Endothelial cell (in vitro differentiated cells): Measurements from ENCODE around the gene RIPK3. TPM values are rescaled to one million over a fixed set of nuclear protein-coding genes. Genes with fewer than 3 reads are reported as not detected.
"Not testable (repeated sequence)": the region's sequence is repeated elsewhere in the genome, so short reads cannot be mapped to it uniquely, and the experiment has no call there.

Experiments used
- DNase-seq: peaks from one replicate; pipeline ENCODE4 v3.0.0; 2021; ENCODE audit warnings: low spot score
- H3K27ac Mint-ChIP-seq: one replicate; pipeline ENCODE4 v1.8.0; 2021; ENCODE audit warnings: mixed read lengths, inconsistent platforms; ENCODE audit not compliant: unreplicated experiment
- H3K27me3 Mint-ChIP-seq: one replicate; pipeline ENCODE4 v1.8.0; 2021; ENCODE audit warnings: mild to moderate bottlenecking, moderate library complexity, mixed read lengths, inconsistent platforms; ENCODE audit not compliant: unreplicated experiment
- H3K36me3 Mint-ChIP-seq: one replicate; pipeline ENCODE4 v1.8.0; 2021; ENCODE audit warnings: mild to moderate bottlenecking, low read depth, mixed read lengths, inconsistent platforms; ENCODE audit not compliant: unreplicated experiment
- H3K4me1 Mint-ChIP-seq: one replicate; pipeline ENCODE4 v1.8.0; 2021; ENCODE audit warnings: mild to moderate bottlenecking, mixed read lengths, inconsistent platforms; ENCODE audit not compliant: unreplicated experiment
- H3K4me3 Mint-ChIP-seq: one replicate; pipeline ENCODE4 v1.8.0; 2021; ENCODE audit warnings: mild to moderate bottlenecking, mixed read lengths, inconsistent platforms; ENCODE audit not compliant: unreplicated experiment
- H3K9me3 Mint-ChIP-seq: one replicate; pipeline ENCODE4 v1.8.0; 2021; ENCODE audit warnings: mixed read lengths, inconsistent platforms; ENCODE audit not compliant: unreplicated experiment
- CTCF ChIP-seq: fragments of 200-600 bp; sonication (generic); IDR thresholded peaks from one replicate; pipeline ENCODE4 v1.5.0; 2021; ENCODE audit warnings: antibody characterized with exemption; ENCODE audit not compliant: unreplicated experiment
- total RNA-seq: library from RNA; stranded (reverse); fragmentation: NEBNext Ultra II Directional; extraction: Animal tissue kit (Norgen Biotek cat#: 25700); gene quantifications from one replicate; pipeline ENCODE4 v1.2.1, GENCODE V29; 2021; ENCODE audit not compliant: unreplicated experiment

The RIPK3 gene
- total RNA-seq, 1 donor from 2014 or later: 2.6 TPM

GRCh38 chr14:24331731-24332267 lies 8.0 kb downstream of the RIPK3 start:
- peak overlapping the region; percentile 68 for H3K4me3 Mint-ChIP-seq
- H3K27ac Mint-ChIP-seq: no peak overlapping the region

DNA sequence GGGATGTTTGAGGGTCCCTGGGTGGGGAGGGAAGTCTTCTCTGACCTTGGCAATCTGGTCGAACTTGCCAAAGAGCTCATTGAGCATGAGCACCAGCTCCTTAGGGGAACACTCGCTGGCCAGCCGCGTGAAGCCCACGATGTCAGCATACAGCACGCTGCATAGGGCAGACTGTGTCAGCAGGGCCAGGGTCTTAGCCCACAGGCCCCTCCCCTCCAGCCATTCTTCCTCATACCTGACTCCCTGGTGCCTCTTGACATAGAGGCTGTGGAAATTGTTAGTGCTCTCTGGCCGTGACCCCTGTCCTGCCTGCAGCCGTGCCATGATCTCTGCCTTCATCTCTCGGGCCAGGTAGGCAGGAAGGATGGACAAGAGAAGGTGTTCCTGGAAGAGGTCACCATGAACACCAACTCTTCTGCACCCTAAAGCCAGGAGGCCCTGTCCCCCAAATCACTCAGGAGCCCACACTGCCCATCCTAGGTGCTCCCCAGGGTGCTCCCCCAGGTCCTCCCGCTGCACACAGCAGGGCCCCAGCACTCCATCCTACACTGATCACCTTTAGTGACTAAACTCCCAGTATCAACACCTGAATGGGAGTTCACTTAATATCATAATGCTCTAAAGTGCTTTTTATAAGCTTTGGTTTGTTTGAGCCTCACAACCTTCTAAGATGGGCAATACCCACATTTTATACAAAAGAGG lies 8.7 kb downstream of the RIPK3 start:
- Mint-ChIP-seq H3K36me3 (peaks cover 23% of the 10 kb centered on the region), H3K4me1 (peaks cover 45% of the 10 kb centered on the region), H3K4me3 (no peak overlapping the region), H3K9me3 (no peaks in the 10 kb centered on the region), H3K27ac (no peak overlapping the region), H3K27me3 (peaks cover 22% of the 10 kb centered on the region)
- TF ChIP-seq CTCF: no peak
- DNase-seq: no peak

More at GRCh38 chr14:24331731-24332267, 8.0 kb downstream of the RIPK3 start:
- no peaks in the 10 kb centered on the region for H3K9me3 Mint-ChIP-seq
- H3K36me3 Mint-ChIP-seq: peaks cover 20% of the 10 kb centered on the region
- no peak for TF ChIP-seq CTCF
- H3K4me1 Mint-ChIP-seq: peaks cover 46% of the 10 kb centered on the region
- H3K27me3 Mint-ChIP-seq: peaks cover 27% of the 10 kb centered on the region
- no peak for DNase-seq

- no peaks in the 10 kb centered on the region for H3K9me3 Mint-ChIP-seq
- no peak for DNase-seq
- H3K27me3 Mint-ChIP-seq: peaks cover 18% of the 10 kb centered on the region
- TF ChIP-seq CTCF: no peak
- no peak overlapping the region for H3K27ac Mint-ChIP-seq
- H3K4me1 Mint-ChIP-seq: peaks cover 33% of the 10 kb centered on the region
- peaks cover 28% of the 10 kb centered on the region for H3K36me3 Mint-ChIP-seq
- no peak overlapping the region for H3K4me3 Mint-ChIP-seq
Measured at GRCh38 chr14:24329736-24330135, 10.1 kb downstream of the RIPK3 start.

GRCh38 chr14:24329073-24329663 lies 10.6 kb downstream of the RIPK3 start:
- no peak overlapping the region for H3K27ac Mint-ChIP-seq
- H3K4me3 Mint-ChIP-seq: no peak overlapping the region
- H3K9me3 Mint-ChIP-seq: no peaks in the 10 kb centered on the region
- TF ChIP-seq CTCF: no peak
- peaks cover 31% of the 10 kb centered on the region for H3K36me3 Mint-ChIP-seq
- H3K27me3 Mint-ChIP-seq: peaks cover 15% of the 10 kb centered on the region
- no peak for DNase-seq
- H3K4me1 Mint-ChIP-seq: peaks cover 33% of the 10 kb centered on the region

- H3K9me3 Mint-ChIP-seq, H3K4me3 Mint-ChIP-seq: not testable (repeated sequence)
- peak; percentile 52 for DNase-seq
Measured at GRCh38 chr14:24327914-24328313, 11.9 kb downstream of the RIPK3 start.

More at GRCh38 chr14:24327914-24328313, 11.9 kb downstream of the RIPK3 start:
- peaks cover 15% of the 10 kb centered on the region for H3K27me3 Mint-ChIP-seq
- TF ChIP-seq CTCF: peak; percentile 41
- not testable (repeated sequence) for H3K27ac Mint-ChIP-seq
- H3K4me1 Mint-ChIP-seq: peaks cover 33% of the 10 kb centered on the region
- peaks cover 40% of the 10 kb centered on the region for H3K36me3 Mint-ChIP-seq
